Endometrial microvascular endothelial cells (primary cell): Measurements from ENCODE around the gene RPS27. TPM values are rescaled to one million over a fixed set of nuclear protein-coding genes. Genes with fewer than 3 reads are reported as not detected.

ENCODE experiments used
- total RNA-seq: library from RNA; depleted of rRNA; stranded (reverse); fragments of >200 nt; gene quantifications from one replicate; pipeline ENCODE4 v1.2.3, GENCODE V29; 2015; ENCODE audit errors: inconsistent ontology term

RPS27 gene
- total RNA-seq, 1 donor from 2014 or later: 940 TPM

Other genes starting within 250 kb of the RPS27 start
- gene SLC27A3, start 215.4 kb upstream of the RPS27 start, total RNA-seq: 18.0 TPM
- 7.4 TPM for gene GATAD2B, start 67.8 kb upstream of the RPS27 start, total RNA-seq
- gene DENND4B, start 44.0 kb upstream of the RPS27 start, total RNA-seq: 15.6 TPM
- 17.7 TPM for gene CRTC2, start 32.1 kb upstream of the RPS27 start, total RNA-seq
- 108 TPM for gene SLC39A1, start 27.2 kb upstream of the RPS27 start, total RNA-seq
- 6.0 TPM for gene CREB3L4, start 22.9 kb upstream of the RPS27 start, total RNA-seq
- gene JTB, start 13.1 kb upstream of the RPS27 start, total RNA-seq: 221 TPM
- 39.7 TPM for gene RAB13, start 4.4 kb upstream of the RPS27 start, total RNA-seq
- gene NUP210L, start 164.3 kb downstream of the RPS27 start, total RNA-seq: not detected
- 973 TPM for gene TPM3, start 201.3 kb downstream of the RPS27 start, total RNA-seq
- gene CFAP141, start 215.6 kb downstream of the RPS27 start, total RNA-seq: not detected
- gene UBAP2L, start 230.2 kb downstream of the RPS27 start, total RNA-seq: 82.6 TPM